NCI-H2171 treated with DMSO at 0.1 percent for 48 hours (cell line): Measurements from ENCODE around the gene TTC32.
"Not testable (repeated sequence)": the region's sequence is repeated elsewhere in the genome, so short reads cannot be mapped to it uniquely, and the experiment has no call there.

Experiments used
- DNase-seq: peaks from one replicate; lab custom pipeline; 2025; lab: John Stamatoyannopoulos, UW

TTC32 gene

GRCh38 chr2:19899985-19900930 is 1.5 kb downstream of the TTC32 start:
- no peak for DNase-seq

DNA sequence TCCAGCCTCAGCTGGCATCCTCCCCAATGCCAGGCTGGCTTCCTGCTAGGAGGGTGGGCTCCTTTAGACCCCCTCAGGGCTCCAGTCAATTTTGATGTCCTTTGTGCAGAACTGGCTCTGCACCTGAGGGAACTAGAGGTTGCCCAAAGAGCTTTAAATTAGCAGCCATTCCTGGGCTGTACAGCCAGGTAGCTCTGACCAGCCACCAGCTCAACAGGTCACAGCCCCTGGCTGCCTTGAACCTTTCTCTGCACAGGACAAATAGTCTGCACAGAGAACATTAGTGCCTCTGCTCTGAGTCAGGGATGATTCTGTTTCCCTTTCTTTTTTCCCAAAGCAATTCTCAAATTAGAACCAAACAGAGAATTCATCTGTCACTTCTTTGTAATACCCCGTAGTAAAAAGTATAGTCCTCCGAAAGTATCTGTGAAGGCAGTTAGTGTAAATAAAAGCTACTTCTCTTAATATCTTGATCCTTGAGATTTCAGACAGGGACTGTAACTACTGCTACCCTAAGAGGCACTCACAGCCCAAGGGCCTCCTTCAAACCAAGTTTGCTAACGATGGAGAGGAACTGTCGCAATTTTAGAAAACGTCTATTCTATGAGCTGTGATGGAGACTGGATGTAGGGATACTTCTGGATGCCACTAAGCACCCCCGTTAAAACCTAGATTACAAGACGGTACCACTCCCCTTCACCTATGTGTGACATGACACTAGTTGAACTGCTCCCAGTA is 3.0 kb downstream of the TTC32 start:
- no peak for DNase-seq

- no peak for DNase-seq
Observed at GRCh38 chr2:19897623-19898245, 4.0 kb downstream of the TTC32 start.

DNA sequence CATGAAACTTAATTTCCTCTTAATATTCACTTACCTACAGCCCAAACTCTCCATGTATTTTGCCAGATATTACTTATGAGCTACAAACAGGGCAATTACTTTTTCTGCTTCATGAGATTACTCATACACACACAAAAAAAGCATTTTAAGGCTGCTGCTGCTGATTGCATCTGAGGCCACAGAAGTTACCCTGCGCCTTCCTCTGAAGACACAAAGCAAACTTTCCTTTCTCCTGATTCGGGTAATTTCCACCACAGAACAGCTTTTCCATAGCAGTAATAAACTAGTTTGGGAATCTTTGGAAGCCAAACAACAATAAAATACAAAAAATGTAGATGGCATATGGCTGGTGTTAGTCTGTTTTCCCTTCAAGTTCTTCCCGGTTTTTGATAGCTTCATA is 6.2 kb downstream of the TTC32 start:
- no peak for DNase-seq

GRCh38 chr2:19894134-19894792 is 7.5 kb downstream of the TTC32 start:
- no peak for DNase-seq

- no peak for DNase-seq
Observed at GRCh38 chr2:19893520-19894133, 8.2 kb downstream of the TTC32 start.

DNA sequence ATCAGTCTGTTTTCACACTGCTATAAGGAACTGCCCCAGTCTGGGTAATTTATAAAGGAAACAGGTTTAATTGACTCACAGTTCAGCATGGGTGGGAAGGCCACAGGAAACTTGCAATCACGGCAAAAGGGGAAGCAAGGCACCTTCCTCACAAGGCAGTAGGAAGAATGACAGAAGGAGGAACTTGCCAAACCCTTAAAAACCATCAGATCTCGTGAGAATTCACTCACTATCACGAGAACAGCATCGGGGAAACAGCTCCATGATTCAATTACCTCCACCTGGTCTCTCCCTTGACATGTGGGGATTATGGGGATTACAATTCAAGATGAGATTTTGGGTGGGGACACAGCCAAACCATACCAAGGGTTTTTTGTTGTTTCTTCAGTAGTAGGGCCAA is 9.8 kb downstream of the TTC32 start:
- not testable (repeated sequence) for DNase-seq

GRCh38 chr2:19890104-19890503 is 11.7 kb downstream of the TTC32 start:
- DNase-seq = no peak

DNA sequence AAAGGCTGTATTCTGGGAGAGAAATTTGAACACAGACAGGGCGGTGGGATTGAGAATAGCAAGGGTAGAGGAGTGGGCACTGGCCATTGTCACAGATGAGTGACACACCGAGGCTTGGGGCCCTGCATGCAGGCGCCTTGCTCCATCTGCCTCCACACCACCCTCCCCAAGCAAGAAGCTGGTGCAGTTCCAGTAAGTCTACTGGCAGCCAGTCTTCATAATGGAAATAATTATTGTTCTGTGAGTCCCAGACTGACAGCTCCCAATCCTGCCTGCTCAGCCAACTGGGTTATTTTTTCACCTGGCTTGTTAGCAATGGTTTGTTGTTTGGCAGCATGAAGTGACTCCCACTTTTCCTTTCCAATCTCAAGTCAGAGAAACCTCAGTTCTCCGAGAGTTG is 13.0 kb downstream of the TTC32 start:
- no peak for DNase-seq

GRCh38 chr2:19887510-19887909 is 14.3 kb downstream of the TTC32 start:
- DNase-seq = no peak

GRCh38 chr2:19886261-19886660 is 15.5 kb downstream of the TTC32 start:
- DNase-seq = no peak

DNA sequence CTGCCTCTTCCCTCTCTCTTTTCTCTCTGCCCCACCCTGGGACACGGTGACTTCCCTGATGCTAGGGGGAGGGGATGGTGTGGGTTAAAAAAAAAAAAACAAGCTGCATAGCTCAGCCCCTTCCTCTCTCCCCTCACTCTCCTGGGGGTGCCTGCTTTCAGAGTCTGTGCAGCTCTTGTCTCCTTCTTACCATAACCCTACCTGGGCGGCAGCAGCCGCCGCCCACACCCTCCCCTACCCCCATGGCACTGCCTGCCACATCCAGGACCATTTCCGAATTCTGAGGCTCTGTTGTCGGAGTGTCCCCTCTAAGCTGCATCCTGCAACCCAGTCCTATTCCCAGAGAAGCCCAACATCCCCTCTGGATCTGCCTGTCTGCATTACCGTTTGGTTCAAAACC is 16.0 kb downstream of the TTC32 start:
- DNase-seq = no peak

DNA sequence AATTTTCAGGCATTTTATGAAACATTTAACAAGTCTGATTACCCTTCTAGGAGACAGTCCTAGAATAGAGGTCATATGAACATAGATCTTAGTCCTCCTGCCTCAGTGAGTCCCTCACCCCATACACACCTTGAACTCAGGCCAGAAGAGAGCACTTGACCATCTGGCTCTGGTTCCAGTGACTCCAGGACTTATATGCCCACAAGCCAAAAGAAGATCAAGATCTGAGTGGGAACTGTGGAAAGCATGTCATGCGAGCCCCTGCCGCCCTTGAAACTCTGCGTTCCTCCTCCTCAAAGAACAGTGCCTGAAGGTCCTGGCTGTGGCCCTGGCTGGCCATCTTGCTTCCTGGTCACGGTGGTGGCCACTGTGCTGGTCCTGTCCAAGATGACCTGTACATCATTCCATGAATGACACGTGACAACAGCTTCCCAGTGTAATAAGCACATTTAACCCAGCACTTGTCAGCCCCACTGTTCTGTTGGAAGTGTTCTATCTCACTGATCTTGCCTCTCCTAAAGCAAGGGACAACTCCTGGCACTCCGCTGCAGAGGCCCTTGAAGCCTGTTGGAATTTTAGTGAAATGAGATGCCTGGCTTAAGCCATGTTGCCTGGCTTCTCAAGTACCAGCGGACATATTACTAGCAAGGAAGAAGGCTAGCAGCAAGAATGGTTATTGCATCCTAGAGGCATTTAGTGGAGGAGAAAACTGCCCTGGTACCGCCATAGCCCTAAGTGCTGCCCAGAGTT is 17.6 kb downstream of the TTC32 start:
- DNase-seq = no peak

GRCh38 chr2:19883486-19883885 is 18.3 kb downstream of the TTC32 start:
- DNase-seq = no peak

- DNase-seq = no peak
Observed at GRCh38 chr2:19882286-19882685, 19.5 kb downstream of the TTC32 start.

DNA sequence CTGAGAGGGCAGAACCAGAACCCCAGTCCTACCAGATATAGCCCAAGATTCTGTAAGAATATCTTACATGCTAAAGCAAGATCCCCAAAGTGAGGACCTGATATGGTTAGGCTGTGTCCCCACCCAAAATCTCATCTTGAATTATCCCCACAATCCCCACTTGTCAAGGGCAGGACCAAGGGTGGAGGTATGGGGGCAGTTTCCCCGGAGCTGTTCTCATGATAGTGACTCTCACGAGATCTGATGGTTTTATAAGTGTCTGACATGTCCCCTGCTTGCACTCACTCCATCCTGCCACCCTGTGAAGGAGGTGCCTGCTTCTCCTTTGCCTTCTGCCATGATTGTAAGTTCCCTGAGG is 19.9 kb downstream of the TTC32 start:
- DNase-seq = no peak

DNA sequence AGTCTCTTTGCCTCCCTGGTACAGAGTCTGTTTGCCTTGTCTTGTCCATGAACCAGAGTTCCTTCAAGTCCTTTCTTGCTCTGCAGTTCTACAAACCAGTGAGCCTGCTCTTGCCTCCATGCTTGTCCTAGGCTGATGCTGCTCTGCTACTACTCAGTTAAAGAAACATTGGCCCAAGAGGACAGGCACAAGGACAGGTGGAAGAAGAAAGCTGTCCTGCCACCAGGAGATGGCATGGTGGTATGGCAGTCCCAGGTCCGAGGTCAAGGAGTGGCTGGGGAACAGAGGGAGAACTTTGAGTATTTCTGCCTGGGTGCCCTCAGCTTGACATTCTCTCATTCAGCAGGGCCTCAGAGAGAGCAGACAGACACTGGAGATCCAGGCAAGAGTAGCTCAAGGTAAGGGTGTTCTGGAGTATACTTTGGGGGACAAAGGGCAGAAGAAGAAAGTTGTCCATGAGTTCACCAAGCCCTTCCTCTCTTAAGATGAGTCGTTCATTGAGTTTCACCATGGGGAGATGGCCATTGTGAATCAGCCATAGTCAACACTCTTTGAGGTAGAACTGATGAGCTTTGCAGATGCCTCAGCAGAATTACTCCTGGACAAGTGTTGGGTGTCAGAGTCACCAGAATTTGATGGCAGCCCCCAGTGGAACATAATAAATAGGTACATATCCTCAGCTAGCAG is 20.4 kb downstream of the TTC32 start:
- DNase-seq = no peak

DNA sequence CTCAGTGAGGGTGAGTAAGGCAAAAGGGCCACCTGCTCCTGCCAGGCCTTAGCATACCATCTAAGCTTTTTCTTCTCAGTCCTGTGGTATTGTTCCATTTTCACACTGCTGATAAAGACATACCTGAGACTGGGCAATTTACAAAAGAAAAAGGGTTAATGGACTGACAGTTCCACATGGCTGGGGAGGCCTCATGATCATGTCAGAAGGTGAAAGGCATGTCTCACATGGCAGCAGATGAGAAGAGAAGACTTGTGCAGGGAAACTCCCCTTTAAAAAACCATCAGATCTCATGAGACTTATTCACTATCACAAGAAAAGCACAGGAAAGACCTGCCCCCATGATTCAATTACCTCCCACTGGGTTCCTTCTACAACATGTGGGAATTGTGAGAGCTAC is 21.6 kb downstream of the TTC32 start:
- not testable (repeated sequence) for DNase-seq

- DNase-seq = no peak
Observed at GRCh38 chr2:19879120-19879519, 22.7 kb downstream of the TTC32 start.

DNA sequence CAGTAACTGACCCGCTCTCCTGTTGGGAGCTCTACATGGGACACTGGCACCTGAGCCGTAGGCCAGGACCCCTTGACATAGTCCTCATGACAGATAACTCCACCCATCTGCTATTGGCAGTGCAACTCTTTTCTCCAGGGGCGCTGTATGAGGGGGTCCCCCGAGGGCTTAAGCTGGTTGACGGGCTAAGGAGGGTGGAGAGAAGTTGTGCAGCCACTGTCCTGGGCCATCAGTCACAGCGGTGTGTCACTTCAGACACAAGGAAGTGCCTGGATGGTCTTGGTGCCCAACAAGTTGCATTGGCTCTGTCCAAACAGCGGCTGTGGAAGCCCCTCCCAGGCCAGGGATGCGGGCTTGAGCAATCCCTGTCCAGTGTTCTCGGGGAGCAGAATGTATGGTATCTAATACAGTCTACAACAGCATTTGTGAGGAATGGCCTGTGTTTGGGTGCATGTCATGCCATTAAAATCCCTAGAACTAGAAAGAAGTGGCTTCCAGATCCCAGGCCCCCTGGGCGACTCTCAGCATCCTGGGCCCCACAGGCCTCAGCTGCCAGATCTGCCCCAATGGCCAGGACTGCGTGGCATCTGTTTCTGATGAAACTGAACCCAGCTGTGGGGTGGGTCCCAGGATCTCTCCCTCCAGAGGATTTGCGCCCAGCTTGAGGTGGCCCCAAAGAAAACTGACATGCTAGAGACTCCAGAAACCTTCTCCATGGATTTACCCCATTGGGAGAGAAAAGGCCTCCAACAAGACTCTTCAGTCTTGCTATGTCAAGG is 23.3 kb downstream of the TTC32 start:
- no peak for DNase-seq
